HEK293 (cell line): Measurements from ENCODE around the gene SYNJ2.

Experiments
- CTCF ChIA-PET: fragments of 350-600 bp; formaldehyde crosslinking; extraction: SDS; loops from one replicate; lab custom pipeline; 2021; ENCODE audit warnings: antibody characterized with exemption; lab: Yijun Ruan, JAX
- POLR2A ChIA-PET: fragments of 300-600 bp; formaldehyde crosslinking; extraction: SDS; loops from one replicate; lab custom pipeline; 2020; ENCODE audit warnings: antibody characterized with exemption, inconsistent platforms; lab: Yijun Ruan, JAX
- H3K27ac ChIP-seq: fragments of 200-500 bp; sonication (Bioruptor generic); 2 replicates; pipeline ENCODE4 v1.5.1; 2014; ENCODE audit warnings: low read depth, low read length, control low read depth, inconsistent platforms; ENCODE audit errors: extremely low read depth
- H3K36me3 ChIP-seq, 2 experiments: fragments of 200-500 bp in 1 of 2; sonication (Bioruptor generic) in 1 of 2; 1 replicate in 1 of 2; 2 replicates in 1 of 2; pipeline ENCODE4 v1.5.1; 2014 to 2017; ENCODE audit warnings: inconsistent platforms in 2 of 2, low read length in 2 of 2; ENCODE audit not compliant: control insufficient read depth in 2 of 2, insufficient read depth in 1 of 2
- H3K4me1 ChIP-seq: fragments of 200-500 bp; sonication (Bioruptor generic); 2 replicates; pipeline ENCODE4 v1.5.1; 2014; ENCODE audit warnings: mild to moderate bottlenecking, low read length, inconsistent platforms; ENCODE audit not compliant: control insufficient read depth, insufficient read depth
- H3K4me3 ChIP-seq: 2 replicates; pipeline ENCODE4 v1.5.1; 2011; ENCODE audit warnings: low read depth, mild to moderate bottlenecking, control low read depth, low read length, moderate library complexity
- H3K9me3 ChIP-seq: fragments of 200-500 bp; sonication (Bioruptor generic); 2 replicates; pipeline ENCODE4 v1.5.1; 2014; ENCODE audit warnings: low read depth, low read length, inconsistent platforms; ENCODE audit not compliant: control insufficient read depth, insufficient read depth
- GLIS1 ChIP-seq: fragments of 450-650 bp; formaldehyde crosslinking; IDR thresholded peaks from 2 replicates; pipeline ENCODE4 v1.5.1; 2016; ENCODE audit warnings: missing biosample characterization, missing genetic modification characterization
- KLF1 ChIP-seq: fragments of 450-650 bp; formaldehyde crosslinking; IDR thresholded peaks from 2 replicates; pipeline ENCODE4 v1.5.1; 2016; ENCODE audit warnings: missing biosample characterization, missing genetic modification characterization
- PRDM10 ChIP-seq: fragments of 450-650 bp; formaldehyde crosslinking; IDR thresholded peaks from 2 replicates; pipeline ENCODE4 v1.5.1; 2016; ENCODE audit warnings: missing biosample characterization, missing genetic modification characterization
- ZIC2 ChIP-seq: fragments of 450-650 bp; formaldehyde crosslinking; IDR thresholded peaks from 2 replicates; pipeline ENCODE4 v1.5.1; 2016; ENCODE audit warnings: missing biosample characterization, missing genetic modification characterization
- ZNF174 ChIP-seq: fragments of 450-650 bp; formaldehyde crosslinking; IDR thresholded peaks from 2 replicates; pipeline ENCODE4 v1.5.0; 2017; ENCODE audit warnings: missing biosample characterization, mild to moderate bottlenecking, missing genetic modification characterization
- ZNF292 ChIP-seq: fragments of 450-650 bp; formaldehyde crosslinking; IDR thresholded peaks from 2 replicates; pipeline ENCODE4 v1.5.1; 2016; ENCODE audit warnings: low read depth, missing biosample characterization, missing genetic modification characterization, borderline replicate concordance
- ZNF350 ChIP-seq: fragments of 450-650 bp; formaldehyde crosslinking; IDR thresholded peaks from 2 replicates; pipeline ENCODE4 v1.5.0; 2017; ENCODE audit warnings: missing biosample characterization, mild to moderate bottlenecking, missing genetic modification characterization
- ZNF585B ChIP-seq: fragments of 450-650 bp; formaldehyde crosslinking; IDR thresholded peaks from 2 replicates; pipeline ENCODE4 v1.5.1; 2016; ENCODE audit warnings: missing biosample characterization, missing genetic modification characterization
- ZNF610 ChIP-seq: fragments of 450-650 bp; formaldehyde crosslinking; IDR thresholded peaks from 2 replicates; pipeline ENCODE4 v1.5.1; 2016; ENCODE audit warnings: missing biosample characterization, missing genetic modification characterization, borderline replicate concordance
- ZNF664 ChIP-seq: fragments of 450-650 bp; formaldehyde crosslinking; IDR thresholded peaks from 2 replicates; pipeline ENCODE4 v1.5.1; 2016; ENCODE audit warnings: missing biosample characterization, missing genetic modification characterization
- ZNF76 ChIP-seq: fragments of 450-650 bp; formaldehyde crosslinking; IDR thresholded peaks from 2 replicates; pipeline ENCODE4; 2016; ENCODE audit warnings: low read depth, missing biosample characterization, missing genetic modification characterization, borderline replicate concordance
- ZSCAN23 ChIP-seq: fragments of 450-650 bp; formaldehyde crosslinking; IDR thresholded peaks from 2 replicates; pipeline ENCODE4 v1.5.1; 2016; ENCODE audit warnings: missing biosample characterization, missing genetic modification characterization
- TF ChIP-seq, protein P1 (sequence below): fragments of 450-650 bp; formaldehyde crosslinking; IDR thresholded peaks from 2 replicates; pipeline ENCODE4 v1.5.1; 2016; ENCODE audit warnings: missing biosample characterization, missing genetic modification characterization
- TF ChIP-seq, protein P2 (sequence below): fragments of 450-650 bp; formaldehyde crosslinking; IDR thresholded peaks from 2 replicates; pipeline ENCODE4 v1.5.1; 2016; ENCODE audit warnings: missing biosample characterization, missing genetic modification characterization

Gene SYNJ2

GRCh38 chr6:158020811-158021210 is 39.1 kb downstream of the SYNJ2 start:
- POLR2A ChIA-PET, result no interaction called here
- Histone ChIP-seq H3K9me3 (no peaks in the 10 kb centered on the region), H3K4me3 (no peak overlapping the region), H3K27ac (no peak overlapping the region), H3K4me1 (0 out of 2 replicates have a peak, but pooled peaks cover 2% of the 10 kb centered on the region), H3K36me3 (peaks cover 0 to 23% of the 10 kb centered on the region in 2 experiments; a peak in 1 of 3 replicates)
- CTCF ChIA-PET, result interaction anchor here (1.0 kb wide), 2 partner anchors 7 to 9 kb away, joined by 3 read pairs; no protein-coding TSS in a partner anchor
- no peak for TF ChIP-seq KLF1
- TF ChIP-seq, protein P1, sequence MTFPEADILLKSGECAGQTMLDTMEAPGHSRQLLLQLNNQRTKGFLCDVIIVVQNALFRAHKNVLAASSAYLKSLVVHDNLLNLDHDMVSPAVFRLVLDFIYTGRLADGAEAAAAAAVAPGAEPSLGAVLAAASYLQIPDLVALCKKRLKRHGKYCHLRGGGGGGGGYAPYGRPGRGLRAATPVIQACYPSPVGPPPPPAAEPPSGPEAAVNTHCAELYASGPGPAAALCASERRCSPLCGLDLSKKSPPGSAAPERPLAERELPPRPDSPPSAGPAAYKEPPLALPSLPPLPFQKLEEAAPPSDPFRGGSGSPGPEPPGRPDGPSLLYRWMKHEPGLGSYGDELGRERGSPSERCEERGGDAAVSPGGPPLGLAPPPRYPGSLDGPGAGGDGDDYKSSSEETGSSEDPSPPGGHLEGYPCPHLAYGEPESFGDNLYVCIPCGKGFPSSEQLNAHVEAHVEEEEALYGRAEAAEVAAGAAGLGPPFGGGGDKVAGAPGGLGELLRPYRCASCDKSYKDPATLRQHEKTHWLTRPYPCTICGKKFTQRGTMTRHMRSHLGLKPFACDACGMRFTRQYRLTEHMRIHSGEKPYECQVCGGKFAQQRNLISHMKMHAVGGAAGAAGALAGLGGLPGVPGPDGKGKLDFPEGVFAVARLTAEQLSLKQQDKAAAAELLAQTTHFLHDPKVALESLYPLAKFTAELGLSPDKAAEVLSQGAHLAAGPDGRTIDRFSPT (tag by site-specific recombination), result no peak

GRCh38 chr6:158021376-158021775 is 39.7 kb downstream of the SYNJ2 start:
- Histone ChIP-seq H3K9me3 (no peaks in the 10 kb centered on the region), H3K4me3 (no peak overlapping the region), H3K4me1 (peaks cover 6% of the 10 kb centered on the region), H3K27ac (no peak overlapping the region), H3K36me3 (peaks cover 0 to 23% of the 10 kb centered on the region in 2 experiments; a peak in 1 of 3 replicates)
- CTCF ChIA-PET, result interaction anchor here (1.0 kb wide), 2 partner anchors 8 to 10 kb away, joined by 3 read pairs; no protein-coding TSS in a partner anchor
- POLR2A ChIA-PET, result no interaction called here
- peak; percentile 78 for TF ChIP-seq GLIS1 (tag by site-specific recombination)
- TF ChIP-seq ZSCAN23 (tag by site-specific recombination), result no peak
- TF ChIP-seq, protein P2, sequence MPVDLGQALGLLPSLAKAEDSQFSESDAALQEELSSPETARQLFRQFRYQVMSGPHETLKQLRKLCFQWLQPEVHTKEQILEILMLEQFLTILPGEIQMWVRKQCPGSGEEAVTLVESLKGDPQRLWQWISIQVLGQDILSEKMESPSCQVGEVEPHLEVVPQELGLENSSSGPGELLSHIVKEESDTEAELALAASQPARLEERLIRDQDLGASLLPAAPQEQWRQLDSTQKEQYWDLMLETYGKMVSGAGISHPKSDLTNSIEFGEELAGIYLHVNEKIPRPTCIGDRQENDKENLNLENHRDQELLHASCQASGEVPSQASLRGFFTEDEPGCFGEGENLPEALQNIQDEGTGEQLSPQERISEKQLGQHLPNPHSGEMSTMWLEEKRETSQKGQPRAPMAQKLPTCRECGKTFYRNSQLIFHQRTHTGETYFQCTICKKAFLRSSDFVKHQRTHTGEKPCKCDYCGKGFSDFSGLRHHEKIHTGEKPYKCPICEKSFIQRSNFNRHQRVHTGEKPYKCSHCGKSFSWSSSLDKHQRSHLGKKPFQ (tag by site-specific recombination), result no peak
- TF ChIP-seq ZNF610 (tag by site-specific recombination), result no peak
- 0 out of 2 replicates have a peak, but pooled peaks have one; percentile 14 for TF ChIP-seq ZIC2 (tag by site-specific recombination)
- no peak for TF ChIP-seq ZNF76 (tag by site-specific recombination)
- TF ChIP-seq ZNF292 (tag by site-specific recombination), result no peak

GRCh38 chr6:158021814-158022748 is 40.4 kb downstream of the SYNJ2 start:
- Histone ChIP-seq H3K27ac (no peak overlapping the region), H3K36me3 (peaks cover 0 to 23% of the 10 kb centered on the region in 2 experiments; a peak in 1 of 3 replicates), H3K9me3 (no peaks in the 10 kb centered on the region), H3K4me1 (peaks cover 12% of the 10 kb centered on the region), H3K4me3 (no peak overlapping the region)
- ChIA-PET POLR2A (interaction anchor here (0.9 kb wide), 1 partner anchor 22 kb away, joined by 4 read pairs; no protein-coding TSS in a partner anchor), CTCF (interaction anchor here (0.6 to 1.0 kb wide), 5 partner anchors 9 to 36 kb away, joined by 3 to 4 read pairs (median 3); no protein-coding TSS in a partner anchor)
- TF ChIP-seq ZIC2 (tag by site-specific recombination) (peak; percentile 38; the same call in 1 of the 2 replicates), ZSCAN23 (tag by site-specific recombination) (no peak), ZNF350 (tag by site-specific recombination) (no peak), PRDM10 (tag by site-specific recombination) (peak; percentile 43; the same call in 1 of the 2 replicates), ZNF585B (tag by site-specific recombination) (no peak), ZNF174 (no peak), ZNF664 (tag by site-specific recombination) (no peak)
- TF ChIP-seq, all 188 proteins: peak for 2
